HL-60 (cell line): ENCODE data around the gene FCRL2.

ENCODE experiments used
- DNase-seq, 2 experiments: peaks; one replicate each; pipeline ENCODE4 v3.0.0-alpha.2; 2010 to 2020; ENCODE audit warnings: low read depth in 1 of 2, low spot score in 1 of 2
- H3K27ac ChIP-seq: fragments of 250-450 bp; sonication (Bioruptor Pico); replicated peaks from 2 replicates; pipeline ENCODE4 v1.5.1; 2020; ENCODE audit warnings: mild to moderate bottlenecking, moderate library complexity
- H3K27me3 ChIP-seq: fragments of 250-450 bp; sonication (Bioruptor Pico); 2 replicates; pipeline ENCODE4 v1.5.1; 2021; ENCODE audit warnings: mild to moderate bottlenecking, moderate library complexity; ENCODE audit not compliant: insufficient read depth, poor library complexity, severe bottlenecking
- H3K4me3 ChIP-seq: replicated peaks from 2 replicates; pipeline ENCODE4 v1.5.1; 2011; ENCODE audit warnings: mild to moderate bottlenecking, control low read depth, low read length; ENCODE audit not compliant: insufficient read depth
- CTCF ChIP-seq: IDR thresholded peaks from one replicate; pipeline ENCODE4 v1.5.1; 2011; ENCODE audit warnings: low read length, control low read depth, inconsistent platforms; ENCODE audit not compliant: insufficient read depth
- GABPA ChIP-seq: IDR thresholded peaks from 2 replicates; pipeline ENCODE4 v1.6.1; 2012; ENCODE audit warnings: low read depth
- POLR2AphosphoS5 ChIP-seq: IDR thresholded peaks from 2 replicates; pipeline ENCODE4 v1.6.1; 2012; ENCODE audit warnings: low read depth
- REST ChIP-seq: IDR thresholded peaks from 2 replicates; pipeline ENCODE4 v1.6.1; 2012; ENCODE audit warnings: low read depth; ENCODE audit not compliant: insufficient replicate concordance
- SPI1 ChIP-seq: IDR thresholded peaks from 2 replicates; pipeline ENCODE4 v1.6.1; 2012; ENCODE audit warnings: low read depth, mild to moderate bottlenecking, borderline replicate concordance

FCRL2 gene

GRCh38 chr1:157723157-157723556 lies 53.8 kb downstream of the FCRL2 start:
- H3K27me3 ChIP-seq = no peaks in the 10 kb centered on the region
- no peak for TF ChIP-seq CTCF
- no peak for TF ChIP-seq GABPA
- no peak for TF ChIP-seq REST
- TF ChIP-seq SPI1 = no peak
- no peak for TF ChIP-seq POLR2AphosphoS5
- no peak overlapping the region for H3K27ac ChIP-seq
- no peak for DNase-seq
- H3K4me3 ChIP-seq = no peak overlapping the region

GRCh38 chr1:157721985-157722384 lies 54.9 kb downstream of the FCRL2 start:
- DNase-seq = no peak
- TF ChIP-seq SPI1 (no peak), POLR2AphosphoS5 (no peak), CTCF (no peak), GABPA (no peak), REST (no peak)
- Histone ChIP-seq H3K27me3 (no peaks in the 10 kb centered on the region), H3K27ac (no peak overlapping the region), H3K4me3 (no peak overlapping the region)

- DNase-seq = no peak
- Histone ChIP-seq H3K27me3 (no peaks in the 10 kb centered on the region), H3K27ac (no peak overlapping the region), H3K4me3 (no peak overlapping the region)
- TF ChIP-seq REST = no peak
- no peak for TF ChIP-seq CTCF
- TF ChIP-seq POLR2AphosphoS5 = no peak
- no peak for TF ChIP-seq GABPA
- no peak for TF ChIP-seq SPI1
Measured at GRCh38 chr1:157715736-157716135, 61.2 kb downstream of the FCRL2 start.
